Esophagus squamous epithelium (tissue), 4 donors: ENCODE results near the gene BSPH1.

ENCODE experiments used
- POLR2A ChIP-seq, 4 donors: fragments of 450-650 bp; IDR thresholded peaks; one replicate each; pipeline ENCODE4 v1.6.1; 2017; ENCODE audit warnings: antibody characterized with exemption in 4 of 4, mild to moderate bottlenecking in 4 of 4, moderate library complexity in 3 of 4
- TF ChIP-seq, protein P1 (sequence below), 6 experiments: fragments of 450-650 bp in 4 of 6; fragments of 200-600 bp in 2 of 6; sonication (generic) in 2 of 6; IDR thresholded peaks; one replicate each; pipeline ENCODE4 v1.5.1; 2016 to 2019; ENCODE audit warnings: antibody characterized with exemption in 6 of 6, mild to moderate bottlenecking in 4 of 6, moderate library complexity in 4 of 6

DNA sequence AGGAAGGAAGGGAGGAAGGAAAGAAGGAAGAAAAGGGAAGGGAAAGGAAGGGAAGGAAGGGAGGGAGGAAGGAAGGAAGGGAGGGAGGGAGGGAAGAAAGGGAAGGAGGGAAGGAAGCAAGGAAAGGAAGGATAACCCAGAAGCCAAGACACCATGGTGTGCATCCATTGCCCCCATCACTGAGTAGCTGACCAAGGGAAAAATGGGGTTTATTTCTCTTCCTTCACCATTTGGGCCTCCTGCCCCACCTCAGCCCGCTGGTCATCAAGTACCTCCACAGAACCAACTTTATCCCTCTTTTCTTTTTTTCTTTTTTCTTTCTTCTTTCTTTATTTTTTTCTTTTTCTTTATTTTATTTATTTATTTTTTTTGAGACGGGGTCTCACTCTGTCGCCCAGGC is 31.5 kb upstream of the BSPH1 start:
- no peak for TF ChIP-seq POLR2A (IDR thresholded peaks at IDR 0.05)
- TF ChIP-seq, protein P1, sequence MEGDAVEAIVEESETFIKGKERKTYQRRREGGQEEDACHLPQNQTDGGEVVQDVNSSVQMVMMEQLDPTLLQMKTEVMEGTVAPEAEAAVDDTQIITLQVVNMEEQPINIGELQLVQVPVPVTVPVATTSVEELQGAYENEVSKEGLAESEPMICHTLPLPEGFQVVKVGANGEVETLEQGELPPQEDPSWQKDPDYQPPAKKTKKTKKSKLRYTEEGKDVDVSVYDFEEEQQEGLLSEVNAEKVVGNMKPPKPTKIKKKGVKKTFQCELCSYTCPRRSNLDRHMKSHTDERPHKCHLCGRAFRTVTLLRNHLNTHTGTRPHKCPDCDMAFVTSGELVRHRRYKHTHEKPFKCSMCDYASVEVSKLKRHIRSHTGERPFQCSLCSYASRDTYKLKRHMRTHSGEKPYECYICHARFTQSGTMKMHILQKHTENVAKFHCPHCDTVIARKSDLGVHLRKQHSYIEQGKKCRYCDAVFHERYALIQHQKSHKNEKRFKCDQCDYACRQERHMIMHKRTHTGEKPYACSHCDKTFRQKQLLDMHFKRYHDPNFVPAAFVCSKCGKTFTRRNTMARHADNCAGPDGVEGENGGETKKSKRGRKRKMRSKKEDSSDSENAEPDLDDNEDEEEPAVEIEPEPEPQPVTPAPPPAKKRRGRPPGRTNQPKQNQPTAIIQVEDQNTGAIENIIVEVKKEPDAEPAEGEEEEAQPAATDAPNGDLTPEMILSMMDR (IDR thresholded peaks at IDR 0.05), result no peak
